ENCODE data around the gene TDRD1. TPM values are rescaled to one million over a fixed set of nuclear protein-coding genes. Genes with fewer than 3 reads are reported as not detected.
A peak's percentile ranks its signal among the peaks of the same experiment; 100 is the strongest.

The TDRD1 gene
- polyA plus RNA-seq, 4 donors: 0.10 to 0.28 TPM; not detected in 2

- no peak for FAIRE-seq
- no peak overlapping the region for H3K27ac ChIP-seq (ENCODE audit: low read depth in 1 of 3, low read length in 2 of 3)
- H3K4me1 ChIP-seq (ENCODE audit: control insufficient read depth in 3 of 3, insufficient read depth in 2 of 3, low read depth in 1 of 3, low read length in 2 of 3): peaks cover 0 to 6% (median 2%) of the 10 kb centered on the region in 3 donors
- WGBS, 3 donors: 74 to 76% (median 74%) methylated on average over 8 of the region's 8 CpGs
- no peaks in the 10 kb centered on the region for H3K27me3 ChIP-seq (ENCODE audit: control insufficient read depth in 3 of 3, insufficient read depth in 3 of 3, low read length in 3 of 3)
- no peaks in the 10 kb centered on the region for H3K36me3 ChIP-seq (ENCODE audit: control insufficient read depth in 3 of 3, insufficient read depth in 2 of 3, low read depth in 1 of 3, low read length in 3 of 3)
- no peak overlapping the region for H3K4me3 ChIP-seq (ENCODE audit: low read depth in 1 of 3, low read length in 3 of 3)
- H3K9me3 ChIP-seq (ENCODE audit: control insufficient read depth in 2 of 2, insufficient read depth in 1 of 2, low read depth in 1 of 2, low read length in 1 of 2): no peaks in the 10 kb centered on the region
- DNase-seq: no peak
Observed at GRCh38 chr10:114179747-114180146, 594 bp downstream of the TDRD1 start.

GRCh38 chr10:114180937-114181336 is 1.8 kb downstream of the TDRD1 start:
- Histone ChIP-seq H3K4me1 (ENCODE audit: control insufficient read depth in 3 of 3, insufficient read depth in 2 of 3, low read depth in 1 of 3, low read length in 2 of 3) (no peaks in the 10 kb centered on the region), H3K36me3 (ENCODE audit: control insufficient read depth in 3 of 3, insufficient read depth in 2 of 3, low read depth in 1 of 3, low read length in 3 of 3) (no peaks in the 10 kb centered on the region), H3K4me3 (ENCODE audit: low read depth in 1 of 3, low read length in 3 of 3) (no peak overlapping the region), H3K27ac (ENCODE audit: low read depth in 1 of 3, low read length in 2 of 3) (no peak overlapping the region), H3K9me3 (ENCODE audit: control insufficient read depth in 2 of 2, insufficient read depth in 1 of 2, low read depth in 1 of 2, low read length in 1 of 2) (no peaks in the 10 kb centered on the region), H3K27me3 (ENCODE audit: control insufficient read depth in 3 of 3, insufficient read depth in 3 of 3, low read length in 3 of 3) (no peaks in the 10 kb centered on the region)
- DNase-seq (no peak), FAIRE-seq (no peak)
- 81 to 88% (median 82%) methylated on average over 3 of the region's 3 CpGs for WGBS, 3 donors

DNA sequence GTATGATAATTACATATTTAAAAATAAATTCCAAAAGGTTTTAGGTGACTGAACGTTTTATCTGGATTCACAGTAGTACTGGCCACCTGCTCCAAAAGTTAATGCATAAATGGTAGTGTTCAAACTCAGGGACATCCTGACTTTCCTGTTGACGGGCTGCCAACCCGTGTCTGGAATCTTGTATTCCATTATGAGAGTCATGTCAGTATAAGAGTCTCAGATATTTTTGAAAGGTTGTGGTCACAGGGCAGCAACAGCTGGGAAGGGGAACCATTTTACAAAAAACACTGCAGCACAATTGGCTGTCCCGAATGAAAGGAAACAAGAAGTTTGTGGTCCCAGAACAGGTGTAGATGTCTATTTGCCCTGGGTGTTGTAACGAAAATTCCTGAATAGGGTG is 2.8 kb downstream of the TDRD1 start:
- 6 to 19% (median 11%) methylated on average over 5 of the region's 5 CpGs for WGBS, 3 donors
- FAIRE-seq: no peak
- DNase-seq: peak in 1 of 2 donors; percentile 37

DNA sequence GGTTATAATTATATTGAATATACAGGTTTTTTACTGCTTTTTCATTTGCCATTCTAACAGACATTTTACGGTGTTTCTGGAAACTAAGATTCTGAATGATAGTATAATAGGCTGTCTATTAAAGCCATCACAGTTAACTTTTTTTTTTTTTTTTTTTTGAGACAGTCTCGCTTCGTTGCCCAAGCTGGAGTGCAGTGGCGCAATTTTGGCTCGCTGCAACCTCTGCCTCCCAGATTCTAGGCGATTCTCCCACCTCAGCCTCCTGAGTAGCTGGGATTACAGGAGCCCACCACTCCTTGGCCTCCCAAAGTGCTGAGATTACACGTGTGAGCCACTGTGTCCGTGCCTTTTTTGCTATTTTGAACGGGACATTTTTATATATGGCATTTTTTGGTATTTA is 4.4 kb downstream of the TDRD1 start:
- 90 to 92% (median 90%) methylated on average over 9 of the region's 9 CpGs for WGBS, 3 donors
- H3K27ac ChIP-seq (ENCODE audit: low read depth in 1 of 3, low read length in 2 of 3): no peak overlapping the region
- H3K36me3 ChIP-seq (ENCODE audit: control insufficient read depth in 3 of 3, insufficient read depth in 2 of 3, low read depth in 1 of 3, low read length in 3 of 3): no peaks in the 10 kb centered on the region
- no peaks in the 10 kb centered on the region for H3K4me1 ChIP-seq (ENCODE audit: control insufficient read depth in 3 of 3, insufficient read depth in 2 of 3, low read depth in 1 of 3, low read length in 2 of 3)
- no peak overlapping the region for H3K4me3 ChIP-seq (ENCODE audit: low read depth in 1 of 3, low read length in 3 of 3)
- DNase-seq (no peak), FAIRE-seq (no peak)
- H3K27me3 ChIP-seq (ENCODE audit: control insufficient read depth in 3 of 3, insufficient read depth in 3 of 3, low read length in 3 of 3): no peaks in the 10 kb centered on the region
- H3K9me3 ChIP-seq (ENCODE audit: control insufficient read depth in 2 of 2, insufficient read depth in 1 of 2, low read depth in 1 of 2, low read length in 1 of 2): no peaks in the 10 kb centered on the region

More for the DNA sequence above, 2.8 kb downstream of the TDRD1 start:
- Histone ChIP-seq H3K27ac (ENCODE audit: low read depth in 1 of 3, low read length in 2 of 3) (no peak overlapping the region), H3K4me1 (ENCODE audit: control insufficient read depth in 3 of 3, insufficient read depth in 2 of 3, low read depth in 1 of 3, low read length in 2 of 3) (no peaks in the 10 kb centered on the region), H3K9me3 (ENCODE audit: control insufficient read depth in 2 of 2, insufficient read depth in 1 of 2, low read depth in 1 of 2, low read length in 1 of 2) (no peaks in the 10 kb centered on the region), H3K4me3 (ENCODE audit: low read depth in 1 of 3, low read length in 3 of 3) (no peak overlapping the region), H3K27me3 (ENCODE audit: control insufficient read depth in 3 of 3, insufficient read depth in 3 of 3, low read length in 3 of 3) (no peaks in the 10 kb centered on the region), H3K36me3 (ENCODE audit: control insufficient read depth in 3 of 3, insufficient read depth in 2 of 3, low read depth in 1 of 3, low read length in 3 of 3) (no peaks in the 10 kb centered on the region)

DNA sequence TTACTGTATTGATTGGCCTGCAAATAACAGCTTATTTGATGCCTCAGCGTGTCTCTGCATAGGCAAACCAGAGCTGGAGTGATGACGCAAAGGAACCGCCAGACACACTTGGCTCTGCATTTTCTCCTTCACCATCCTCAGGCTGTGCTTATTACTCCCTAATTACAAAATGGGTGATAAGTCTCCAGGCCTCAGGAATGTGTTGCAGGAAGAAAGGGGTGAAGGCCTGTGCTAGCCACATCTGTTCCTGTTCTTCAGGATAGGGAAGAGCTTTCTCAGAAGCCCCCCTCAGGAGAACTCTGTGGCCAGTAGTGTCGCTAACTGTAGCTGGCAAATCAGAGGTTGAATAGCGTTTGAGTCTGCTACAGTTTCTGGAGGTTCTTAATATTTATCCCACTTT is 5.1 kb downstream of the TDRD1 start:
- H3K9me3 ChIP-seq (ENCODE audit: control insufficient read depth in 2 of 2, insufficient read depth in 1 of 2, low read depth in 1 of 2, low read length in 1 of 2): no peaks in the 10 kb centered on the region
- H3K27ac ChIP-seq (ENCODE audit: low read depth in 1 of 3, low read length in 2 of 3): no peak overlapping the region
- no peaks in the 10 kb centered on the region for H3K27me3 ChIP-seq (ENCODE audit: control insufficient read depth in 3 of 3, insufficient read depth in 3 of 3, low read length in 3 of 3)
- H3K36me3 ChIP-seq (ENCODE audit: control insufficient read depth in 3 of 3, insufficient read depth in 2 of 3, low read depth in 1 of 3, low read length in 3 of 3): no peaks in the 10 kb centered on the region
- 86 to 89% (median 89%) methylated on average over 5 of the region's 5 CpGs for WGBS, 3 donors
- DNase-seq: no peak
- no peak for FAIRE-seq
- no peaks in the 10 kb centered on the region for H3K4me1 ChIP-seq (ENCODE audit: control insufficient read depth in 3 of 3, insufficient read depth in 2 of 3, low read depth in 1 of 3, low read length in 2 of 3)
- H3K4me3 ChIP-seq (ENCODE audit: low read depth in 1 of 3, low read length in 3 of 3): no peak overlapping the region

GRCh38 chr10:114188001-114188400 is 8.8 kb downstream of the TDRD1 start:
- no peak for FAIRE-seq
- Histone ChIP-seq H3K36me3 (ENCODE audit: control insufficient read depth in 3 of 3, insufficient read depth in 2 of 3, low read depth in 1 of 3, low read length in 3 of 3) (no peaks in the 10 kb centered on the region), H3K27ac (ENCODE audit: low read depth in 1 of 3, low read length in 2 of 3) (no peak overlapping the region), H3K9me3 (ENCODE audit: control insufficient read depth in 2 of 2, insufficient read depth in 1 of 2, low read depth in 1 of 2, low read length in 1 of 2) (no peaks in the 10 kb centered on the region), H3K4me3 (ENCODE audit: low read depth in 1 of 3, low read length in 3 of 3) (no peak overlapping the region), H3K4me1 (ENCODE audit: control insufficient read depth in 3 of 3, insufficient read depth in 2 of 3, low read depth in 1 of 3, low read length in 2 of 3) (no peaks in the 10 kb centered on the region), H3K27me3 (ENCODE audit: control insufficient read depth in 3 of 3, insufficient read depth in 3 of 3, low read length in 3 of 3) (no peaks in the 10 kb centered on the region)
- DNase-seq: no peak
- 63 to 83% (median 73%) methylated on average over 3 of the region's 3 CpGs for WGBS, 3 donors

- Histone ChIP-seq H3K4me3 (ENCODE audit: low read depth in 1 of 3, low read length in 3 of 3) (no peak overlapping the region), H3K4me1 (ENCODE audit: control insufficient read depth in 3 of 3, insufficient read depth in 2 of 3, low read depth in 1 of 3, low read length in 2 of 3) (no peaks in the 10 kb centered on the region), H3K27ac (ENCODE audit: low read depth in 1 of 3, low read length in 2 of 3) (no peak overlapping the region), H3K9me3 (ENCODE audit: control insufficient read depth in 2 of 2, insufficient read depth in 1 of 2, low read depth in 1 of 2, low read length in 1 of 2) (no peaks in the 10 kb centered on the region), H3K27me3 (ENCODE audit: control insufficient read depth in 3 of 3, insufficient read depth in 3 of 3, low read length in 3 of 3) (no peaks in the 10 kb centered on the region), H3K36me3 (ENCODE audit: control insufficient read depth in 3 of 3, insufficient read depth in 2 of 3, low read depth in 1 of 3, low read length in 3 of 3) (no peaks in the 10 kb centered on the region)
- 94 to 99% (median 96%) methylated on average over 3 of the region's 3 CpGs for WGBS, 3 donors
- FAIRE-seq (no peak), DNase-seq (no peak)
Observed at GRCh38 chr10:114188900-114189299, 9.7 kb downstream of the TDRD1 start.

DNA sequence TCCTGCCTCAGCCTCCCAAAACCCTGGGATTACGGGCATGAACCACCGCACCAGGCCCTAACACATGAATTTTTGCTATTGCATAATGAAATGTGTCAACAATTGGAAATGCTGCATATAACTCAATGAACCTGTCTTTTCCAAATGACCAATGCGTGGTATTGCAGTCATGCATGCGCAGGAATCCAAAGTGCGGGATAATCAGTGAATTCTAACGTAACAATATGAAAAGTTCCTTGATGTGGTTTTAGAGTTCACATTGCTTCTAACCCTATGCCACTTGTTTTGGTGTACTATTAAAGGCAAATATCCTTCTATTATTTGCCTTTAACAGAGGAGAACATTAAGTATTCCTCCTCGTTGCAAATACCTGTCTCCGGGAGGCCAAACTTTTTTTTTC is 10.5 kb downstream of the TDRD1 start:
- Histone ChIP-seq H3K4me1 (ENCODE audit: control insufficient read depth in 3 of 3, insufficient read depth in 2 of 3, low read depth in 1 of 3, low read length in 2 of 3) (no peaks in the 10 kb centered on the region), H3K27me3 (ENCODE audit: control insufficient read depth in 3 of 3, insufficient read depth in 3 of 3, low read length in 3 of 3) (no peaks in the 10 kb centered on the region), H3K4me3 (ENCODE audit: low read depth in 1 of 3, low read length in 3 of 3) (no peak overlapping the region), H3K36me3 (ENCODE audit: control insufficient read depth in 3 of 3, insufficient read depth in 2 of 3, low read depth in 1 of 3, low read length in 3 of 3) (no peaks in the 10 kb centered on the region), H3K9me3 (ENCODE audit: control insufficient read depth in 2 of 2, insufficient read depth in 1 of 2, low read depth in 1 of 2, low read length in 1 of 2) (no peaks in the 10 kb centered on the region), H3K27ac (ENCODE audit: low read depth in 1 of 3, low read length in 2 of 3) (no peak overlapping the region)
- 92 to 93% (median 92%) methylated on average over 8 of the region's 8 CpGs for WGBS, 3 donors
- no peak for DNase-seq
- no peak for FAIRE-seq

DNA sequence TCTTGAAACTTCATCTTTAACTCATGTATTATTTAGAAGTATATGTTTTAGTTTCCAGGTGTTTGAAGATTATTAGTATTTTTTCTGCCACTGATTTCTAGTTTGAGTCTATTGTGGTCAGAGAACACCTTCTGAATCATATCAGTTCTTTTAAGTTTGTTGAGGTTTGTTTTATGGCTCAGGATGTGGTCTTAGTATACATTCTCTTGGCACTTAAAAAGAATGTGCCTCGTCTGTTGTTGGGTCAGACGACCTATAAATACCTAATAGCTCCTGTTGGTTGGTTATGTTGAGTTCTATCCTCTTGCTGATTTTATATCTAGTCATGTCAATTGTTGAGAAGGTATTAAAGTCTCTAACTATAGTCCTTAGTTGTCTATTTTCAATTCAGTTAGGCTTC is 15.9 kb downstream of the TDRD1 start:
- no peak overlapping the region for H3K27ac ChIP-seq (ENCODE audit: low read depth in 1 of 3, low read length in 2 of 3)
- no peaks in the 10 kb centered on the region for H3K27me3 ChIP-seq (ENCODE audit: control insufficient read depth in 3 of 3, insufficient read depth in 3 of 3, low read length in 3 of 3)
- no peaks in the 10 kb centered on the region for H3K4me1 ChIP-seq (ENCODE audit: control insufficient read depth in 3 of 3, insufficient read depth in 2 of 3, low read depth in 1 of 3, low read length in 2 of 3)
- H3K9me3 ChIP-seq (ENCODE audit: control insufficient read depth in 2 of 2, insufficient read depth in 1 of 2, low read depth in 1 of 2, low read length in 1 of 2): no peaks in the 10 kb centered on the region
- no peak for DNase-seq
- H3K4me3 ChIP-seq (ENCODE audit: low read depth in 1 of 3, low read length in 3 of 3): no peak overlapping the region
- WGBS, 3 donors: 61 to 72% (median 67%) methylated on average over 2 of the region's 2 CpGs
- FAIRE-seq: no peak
- no peaks in the 10 kb centered on the region for H3K36me3 ChIP-seq (ENCODE audit: control insufficient read depth in 3 of 3, insufficient read depth in 2 of 3, low read depth in 1 of 3, low read length in 3 of 3)

Data from small intestine (tissue), 7 donors.